Osteocyte (in vitro differentiated cells): ENCODE results near the gene PLCB1. TPM values are rescaled to one million over a fixed set of nuclear protein-coding genes. Genes with fewer than 3 reads are reported as not detected.

Source experiments
- DNase-seq: peaks from one replicate; pipeline ENCODE4 v3.0.0; 2021; ENCODE audit warnings: mixed read lengths; ENCODE audit not compliant: unreplicated experiment; ENCODE audit errors: extremely low spot score
- H3K27ac Mint-ChIP-seq: one replicate; pipeline ENCODE4 v1.8.0; 2021; ENCODE audit warnings: mild to moderate bottlenecking, mixed read lengths; ENCODE audit not compliant: unreplicated experiment
- H3K27me3 Mint-ChIP-seq: one replicate; pipeline ENCODE4 v1.8.0; 2021; ENCODE audit warnings: mixed read lengths; ENCODE audit not compliant: unreplicated experiment
- H3K36me3 Mint-ChIP-seq: one replicate; pipeline ENCODE4 v1.8.0; 2021; ENCODE audit warnings: mixed read lengths; ENCODE audit not compliant: unreplicated experiment
- H3K4me1 Mint-ChIP-seq: one replicate; pipeline ENCODE4 v1.8.0; 2021; ENCODE audit warnings: mixed read lengths; ENCODE audit not compliant: unreplicated experiment
- H3K4me3 Mint-ChIP-seq: one replicate; pipeline ENCODE4 v1.8.0; 2021; ENCODE audit warnings: mild to moderate bottlenecking, moderate library complexity, mixed read lengths; ENCODE audit not compliant: unreplicated experiment
- H3K9me3 Mint-ChIP-seq: one replicate; pipeline ENCODE4 v1.8.0; 2021; ENCODE audit warnings: mixed read lengths; ENCODE audit not compliant: unreplicated experiment
- total RNA-seq: library from RNA; stranded (reverse); gene quantifications from 2 replicates; pipeline ENCODE4 v1.2.1, GENCODE V29; 2021
- TF ChIP-seq, protein P1 (sequence below): fragments of 200-600 bp; sonication (generic); IDR thresholded peaks from 2 replicates; pipeline ENCODE4 v1.5.0; 2021; ENCODE audit warnings: antibody characterized with exemption, mild to moderate bottlenecking, moderate library complexity

The PLCB1 gene
- total RNA-seq, 1 donor from 2014 or later: 33.3 TPM

DNA sequence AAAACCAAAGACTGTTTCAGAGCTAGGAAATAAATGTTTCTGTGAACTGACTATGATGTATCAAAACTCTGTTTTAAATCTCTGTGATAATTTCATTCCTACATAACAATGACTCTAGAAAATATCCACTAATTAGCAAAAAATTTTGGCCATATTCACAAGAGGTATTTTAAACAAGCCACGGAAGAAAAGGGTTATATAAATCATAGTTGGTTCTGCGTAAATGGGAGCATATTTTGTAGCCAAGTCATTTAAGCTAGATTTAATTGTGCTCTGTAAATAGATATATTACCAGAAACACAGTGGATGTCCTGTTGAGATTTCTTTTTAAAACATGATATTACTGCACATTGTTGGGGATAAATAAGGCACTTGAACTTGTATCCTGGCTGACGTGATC is 520.3 kb downstream of the PLCB1 start:
- no peak overlapping the region for H3K4me3 Mint-ChIP-seq
- peaks cover 4% of the 10 kb centered on the region for H3K4me1 Mint-ChIP-seq
- TF ChIP-seq, protein P1, sequence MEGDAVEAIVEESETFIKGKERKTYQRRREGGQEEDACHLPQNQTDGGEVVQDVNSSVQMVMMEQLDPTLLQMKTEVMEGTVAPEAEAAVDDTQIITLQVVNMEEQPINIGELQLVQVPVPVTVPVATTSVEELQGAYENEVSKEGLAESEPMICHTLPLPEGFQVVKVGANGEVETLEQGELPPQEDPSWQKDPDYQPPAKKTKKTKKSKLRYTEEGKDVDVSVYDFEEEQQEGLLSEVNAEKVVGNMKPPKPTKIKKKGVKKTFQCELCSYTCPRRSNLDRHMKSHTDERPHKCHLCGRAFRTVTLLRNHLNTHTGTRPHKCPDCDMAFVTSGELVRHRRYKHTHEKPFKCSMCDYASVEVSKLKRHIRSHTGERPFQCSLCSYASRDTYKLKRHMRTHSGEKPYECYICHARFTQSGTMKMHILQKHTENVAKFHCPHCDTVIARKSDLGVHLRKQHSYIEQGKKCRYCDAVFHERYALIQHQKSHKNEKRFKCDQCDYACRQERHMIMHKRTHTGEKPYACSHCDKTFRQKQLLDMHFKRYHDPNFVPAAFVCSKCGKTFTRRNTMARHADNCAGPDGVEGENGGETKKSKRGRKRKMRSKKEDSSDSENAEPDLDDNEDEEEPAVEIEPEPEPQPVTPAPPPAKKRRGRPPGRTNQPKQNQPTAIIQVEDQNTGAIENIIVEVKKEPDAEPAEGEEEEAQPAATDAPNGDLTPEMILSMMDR: no peak
- H3K27me3 Mint-ChIP-seq: no peaks in the 10 kb centered on the region
- DNase-seq: no peak
- no peak overlapping the region for H3K27ac Mint-ChIP-seq
- H3K36me3 Mint-ChIP-seq: peaks cover 14% of the 10 kb centered on the region
- no peaks in the 10 kb centered on the region for H3K9me3 Mint-ChIP-seq

DNA sequence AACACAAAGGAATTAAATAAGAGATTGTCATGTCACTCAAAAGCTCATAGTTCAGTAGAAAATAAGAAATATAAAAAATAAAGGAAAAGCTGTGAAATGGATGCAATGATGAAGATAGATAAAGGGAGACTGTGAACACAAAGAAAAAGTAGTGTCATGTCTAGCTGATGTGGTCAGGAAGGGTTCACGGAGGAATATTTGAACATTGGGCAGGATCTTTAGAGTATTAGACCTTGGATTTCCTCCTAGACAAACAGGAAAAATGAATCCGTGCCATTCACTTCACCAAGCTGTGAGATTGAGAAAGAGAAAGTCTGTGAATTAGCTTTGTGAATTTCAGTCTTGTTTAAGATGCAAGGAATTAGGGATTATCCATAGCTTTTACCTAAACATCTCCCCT is 522.4 kb downstream of the PLCB1 start:
- no peaks in the 10 kb centered on the region for H3K27me3 Mint-ChIP-seq
- TF ChIP-seq, protein P1: no peak
- peaks cover 2% of the 10 kb centered on the region for H3K4me1 Mint-ChIP-seq
- H3K27ac Mint-ChIP-seq: no peak overlapping the region
- no peak overlapping the region for H3K4me3 Mint-ChIP-seq
- peaks cover 9% of the 10 kb centered on the region for H3K36me3 Mint-ChIP-seq
- no peak for DNase-seq
- no peaks in the 10 kb centered on the region for H3K9me3 Mint-ChIP-seq

DNA sequence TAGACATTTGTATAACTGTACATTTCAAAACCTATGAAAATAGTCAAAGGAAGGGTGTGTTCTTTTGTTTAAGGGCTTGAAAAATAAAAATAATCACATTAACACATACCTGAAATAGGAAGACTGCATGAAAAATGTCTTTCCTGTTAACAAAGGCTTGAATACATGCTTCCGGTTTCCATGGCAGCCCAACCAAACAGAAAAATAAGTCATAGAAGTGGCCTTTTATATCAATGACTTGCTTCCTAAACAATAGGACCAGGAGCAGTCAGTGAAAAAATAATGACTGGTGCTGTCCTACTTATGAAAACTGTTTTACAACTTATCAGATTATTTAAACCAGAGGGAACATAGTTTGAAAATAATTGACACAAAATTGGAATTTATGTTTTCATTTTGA is 524.3 kb downstream of the PLCB1 start:
- Mint-ChIP-seq H3K36me3 (peaks cover 13% of the 10 kb centered on the region), H3K4me1 (peaks cover 2% of the 10 kb centered on the region), H3K4me3 (no peak overlapping the region), H3K27me3 (no peaks in the 10 kb centered on the region), H3K9me3 (no peaks in the 10 kb centered on the region), H3K27ac (no peak overlapping the region)
- DNase-seq: no peak
- TF ChIP-seq, protein P1: no peak

DNA sequence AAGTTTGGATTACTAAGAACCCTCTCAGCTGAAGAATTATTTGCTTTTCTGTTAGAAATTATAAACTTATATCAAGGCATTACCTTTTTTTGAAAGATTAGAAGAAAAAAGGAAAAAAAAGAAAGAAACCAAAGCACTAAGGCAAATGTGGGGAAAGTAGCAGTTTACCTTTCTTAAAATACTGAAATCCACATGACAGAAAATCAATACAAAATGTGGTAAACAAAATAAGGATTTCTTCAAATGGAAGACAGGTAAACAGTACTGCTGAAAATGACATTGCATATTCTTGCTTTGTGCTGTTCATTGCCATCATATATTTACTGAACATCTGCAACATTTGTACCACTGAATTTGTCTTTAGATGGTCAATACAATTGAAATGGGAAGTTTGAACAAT is 525.6 kb downstream of the PLCB1 start:
- H3K27ac Mint-ChIP-seq: no peak overlapping the region
- peaks cover 10% of the 10 kb centered on the region for H3K36me3 Mint-ChIP-seq
- no peak for DNase-seq
- TF ChIP-seq, protein P1: no peak
- no peaks in the 10 kb centered on the region for H3K27me3 Mint-ChIP-seq
- H3K4me3 Mint-ChIP-seq: no peak overlapping the region
- H3K4me1 Mint-ChIP-seq: peaks cover 2% of the 10 kb centered on the region
- no peaks in the 10 kb centered on the region for H3K9me3 Mint-ChIP-seq

DNA sequence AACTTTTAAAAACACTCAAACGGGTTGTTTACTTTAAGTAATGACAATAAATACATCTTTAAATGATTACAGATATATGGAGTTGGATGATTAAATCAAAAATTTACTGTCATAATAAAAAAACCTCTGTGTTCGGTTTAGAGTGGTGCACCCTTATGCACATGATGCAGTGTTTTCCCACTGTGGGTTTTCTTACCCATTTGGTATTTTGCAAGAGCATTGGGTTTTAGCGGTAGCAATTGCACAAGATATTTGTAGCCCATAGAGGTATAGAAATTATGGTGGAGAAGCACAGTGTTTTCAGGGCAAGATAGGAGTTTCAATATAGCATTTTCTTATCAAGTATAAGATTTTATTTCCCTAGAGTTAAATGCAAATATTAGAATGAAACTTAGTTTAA is 526.0 kb downstream of the PLCB1 start:
- peaks cover 2% of the 10 kb centered on the region for H3K4me1 Mint-ChIP-seq
- no peaks in the 10 kb centered on the region for H3K27me3 Mint-ChIP-seq
- H3K9me3 Mint-ChIP-seq: no peaks in the 10 kb centered on the region
- DNase-seq: no peak
- H3K36me3 Mint-ChIP-seq: peaks cover 10% of the 10 kb centered on the region
- no peak overlapping the region for H3K27ac Mint-ChIP-seq
- H3K4me3 Mint-ChIP-seq: no peak overlapping the region
- TF ChIP-seq, protein P1: no peak
